Astrocyte (in vitro differentiated cells and primary cell): ENCODE results near the gene ST6GALNAC3. TPM values are rescaled to one million over a fixed set of nuclear protein-coding genes. Genes with fewer than 3 reads are reported as not detected.

ENCODE experiments used
- DNase-seq: peaks from one replicate; pipeline ENCODE4 v3.0.0-alpha.2; 2010; ENCODE audit warnings: low read depth
- FAIRE-seq: peaks from 2 replicates; lab custom pipeline; 2011; peaks lifted over from hg19 to GRCh38; lab: Jason Lieb, UNC
- H2AFZ ChIP-seq: 2 replicates; pipeline ENCODE4 v1.6.0; 2012; ENCODE audit warnings: low read depth, low read length, inconsistent platforms
- H3K27ac ChIP-seq: 2 replicates; pipeline ENCODE4 v1.5.1; 2011; ENCODE audit warnings: low read depth, low read length, inconsistent platforms
- H3K27me3 ChIP-seq: 2 replicates; pipeline ENCODE4 v1.6.0; 2011; ENCODE audit warnings: low read length, inconsistent platforms; ENCODE audit not compliant: insufficient read depth
- H3K36me3 ChIP-seq: 2 replicates; pipeline ENCODE4 v1.5.1; 2011; ENCODE audit warnings: low read length, inconsistent platforms; ENCODE audit not compliant: insufficient read depth
- H3K4me1 ChIP-seq: 2 replicates; pipeline ENCODE4 v1.5.1; 2011; ENCODE audit warnings: low read length, inconsistent platforms; ENCODE audit not compliant: insufficient read depth
- H3K4me2 ChIP-seq: 2 replicates; pipeline ENCODE4 v1.6.0; 2012; ENCODE audit warnings: low read length, inconsistent platforms
- H3K4me3 ChIP-seq: 2 replicates; pipeline ENCODE4 v1.5.1; 2011; ENCODE audit warnings: low read depth, mild to moderate bottlenecking, low read length, inconsistent platforms; ENCODE audit not compliant: insufficient read depth
- H3K79me2 ChIP-seq: 2 replicates; pipeline ENCODE4 v1.6.0; 2012; ENCODE audit warnings: mild to moderate bottlenecking, low read length, inconsistent platforms; ENCODE audit not compliant: insufficient read depth
- H3K9ac ChIP-seq: 2 replicates; pipeline ENCODE4 v1.6.0; 2012; ENCODE audit warnings: mild to moderate bottlenecking, low read length, inconsistent platforms
- H3K9me3 ChIP-seq: 2 replicates; pipeline ENCODE4 v1.5.1; 2012; ENCODE audit warnings: low read depth, mild to moderate bottlenecking, low read length, inconsistent platforms; ENCODE audit not compliant: insufficient read depth
- H4K20me1 ChIP-seq: 2 replicates; pipeline ENCODE4 v1.6.0; 2012; ENCODE audit warnings: low read length, inconsistent platforms; ENCODE audit not compliant: insufficient read depth
- H3K27ac Mint-ChIP-seq: one replicate; pipeline ENCODE4 v1.8.0; 2021; ENCODE audit warnings: mild to moderate bottlenecking, mixed read lengths; ENCODE audit not compliant: unreplicated experiment
- H3K27me3 Mint-ChIP-seq: one replicate; pipeline ENCODE4 v1.8.0; 2021; ENCODE audit warnings: low read depth, mixed read lengths; ENCODE audit not compliant: unreplicated experiment
- H3K36me3 Mint-ChIP-seq: one replicate; pipeline ENCODE4 v1.8.0; 2021; ENCODE audit warnings: low read depth, mixed read lengths; ENCODE audit not compliant: unreplicated experiment
- H3K4me1 Mint-ChIP-seq: one replicate; pipeline ENCODE4 v1.8.0; 2021; ENCODE audit warnings: low read depth, mixed read lengths; ENCODE audit not compliant: unreplicated experiment
- H3K4me3 Mint-ChIP-seq: one replicate; pipeline ENCODE4 v1.8.0; 2021; ENCODE audit warnings: mild to moderate bottlenecking, moderate library complexity, mixed read lengths; ENCODE audit not compliant: unreplicated experiment
- H3K9me3 Mint-ChIP-seq: one replicate; pipeline ENCODE4 v1.8.0; 2021; ENCODE audit warnings: mild to moderate bottlenecking, mixed read lengths; ENCODE audit not compliant: unreplicated experiment
- CTCF ChIP-seq: IDR thresholded peaks from 2 replicates; pipeline ENCODE4 v1.5.1; 2011; ENCODE audit warnings: low read depth, mild to moderate bottlenecking, inconsistent platforms, low read length, moderate library complexity; ENCODE audit not compliant: insufficient read depth
- EZH2 ChIP-seq: IDR thresholded peaks from 2 replicates; pipeline ENCODE4 v1.6.1; 2012; ENCODE audit warnings: mild to moderate bottlenecking, low read length, inconsistent platforms; ENCODE audit not compliant: insufficient read depth
- total RNA-seq: library from RNA; stranded (reverse); gene quantifications from 2 replicates; pipeline ENCODE4 v1.2.1, GENCODE V29; 2021

ST6GALNAC3 gene
- total RNA-seq, 1 donor from 2014 or later, result 3.2 TPM

GRCh38 chr1:76080552-76081079, 6.1 kb downstream of the ST6GALNAC3 start:
- no peak for FAIRE-seq
- H3K27ac Mint-ChIP-seq, result no peak overlapping the region

GRCh38 chr1:76082062-76082461, 7.5 kb downstream of the ST6GALNAC3 start:
- no peaks in the 10 kb centered on the region for H3K4me1 Mint-ChIP-seq
- no peak overlapping the region for H3K4me2 ChIP-seq

More at GRCh38 chr1:76080552-76081079, 6.1 kb downstream of the ST6GALNAC3 start:
- peaks cover 20% of the 10 kb centered on the region for H3K27me3 Mint-ChIP-seq
- no peaks in the 10 kb centered on the region for H3K4me1 Mint-ChIP-seq
- Histone ChIP-seq H3K4me2 (no peak overlapping the region), H3K79me2 (no peaks in the 10 kb centered on the region), H3K27ac (no peak overlapping the region), H3K9ac (no peak overlapping the region), H2AFZ (no peak overlapping the region), H3K9me3 (no peaks in the 10 kb centered on the region), H3K4me3 (no peak overlapping the region), H3K27me3 (peaks cover 3% of the 10 kb centered on the region), H3K36me3 (no peaks in the 10 kb centered on the region), H3K4me1 (no peaks in the 10 kb centered on the region), H4K20me1 (no peaks in the 10 kb centered on the region)
- no peaks in the 10 kb centered on the region for H3K9me3 Mint-ChIP-seq
- no peaks in the 10 kb centered on the region for H3K36me3 Mint-ChIP-seq
- H3K4me3 Mint-ChIP-seq, result no peak overlapping the region
- TF ChIP-seq CTCF, result no peak
- DNase-seq, result no peak

More at GRCh38 chr1:76082062-76082461, 7.5 kb downstream of the ST6GALNAC3 start:
- H3K27me3 ChIP-seq, result peaks cover 3% of the 10 kb centered on the region
- no peaks in the 10 kb centered on the region for H3K79me2 ChIP-seq
- DNase-seq (no peak), FAIRE-seq (no peak)
- no peak overlapping the region for H3K9ac ChIP-seq
- no peaks in the 10 kb centered on the region for H3K9me3 ChIP-seq
- H3K27me3 Mint-ChIP-seq, result peaks cover 14% of the 10 kb centered on the region
- H3K27ac ChIP-seq, result no peak overlapping the region
- no peak overlapping the region for H3K27ac Mint-ChIP-seq
- H3K9me3 Mint-ChIP-seq, result no peaks in the 10 kb centered on the region
- H3K36me3 Mint-ChIP-seq, result no peaks in the 10 kb centered on the region
- H3K4me3 ChIP-seq, result no peak overlapping the region
- TF ChIP-seq CTCF (no peak), EZH2 (no peak)
- H3K4me1 ChIP-seq, result no peaks in the 10 kb centered on the region
- no peaks in the 10 kb centered on the region for H3K36me3 ChIP-seq
- H4K20me1 ChIP-seq, result no peaks in the 10 kb centered on the region
- no peak overlapping the region for H2AFZ ChIP-seq
- H3K4me3 Mint-ChIP-seq, result no peak overlapping the region
